Measurements from ENCODE around the gene EFNA2. TPM values are rescaled to one million over a fixed set of nuclear protein-coding genes. Genes with fewer than 3 reads are reported as not detected.
A peak's percentile ranks its signal among the peaks of the same experiment; 100 is the strongest.

Gene EFNA2
- polyA plus RNA-seq, 1 of the 3 experiments (the other 2 are of a cell fraction), result 1.1 TPM

- Histone ChIP-seq H3K4me1 (ENCODE audit: control insufficient read depth in 1 of 2, insufficient read depth in 2 of 2, low read depth in 1 of 2, low read length in 1 of 2) (peaks cover 42 to 61% of the 10 kb centered on the region in 2 experiments; a peak in 3 of 4 replicates), H3K9ac (0 out of 2 replicates have a peak overlapping the region, but pooled peaks have one; percentile 63), H3K9me3 (no peaks in the 10 kb centered on the region)
These were observed 18.0 kb upstream of the EFNA2 start for GRCh38 chr19:1267477-1268225.

More at GRCh38 chr19:1267477-1268225, 18.0 kb upstream of the EFNA2 start:
- 58% methylated on average over 15 of the region's 35 CpGs for WGBS (ENCODE audit: low lambda C conversion rate)
- H3K4me2 ChIP-seq, result peak overlapping the region; percentile 91
- ChIA-PET CTCF (interaction anchor here (0.8 to 18.6 kb wide), 14 partner anchors 12 to 192 kb away, joined by 3 to 594 read pairs (median 14); partner anchors contain the start of genes ATP5F1D, EFNA2 and MIDN), POLR2A (no interaction called here)
- peaks cover 43% of the 10 kb centered on the region for H3F3A ChIP-seq (replicated peaks; ENCODE audit: insufficient read depth)
- peaks cover 20 to 27% of the 10 kb centered on the region in 2 experiments for H3K36me3 ChIP-seq (replicated peaks in 1 of 2; ENCODE audit: control insufficient read depth in 1 of 2, insufficient read depth in 2 of 2, low read length in 1 of 2)
- H2AFZ ChIP-seq (ENCODE audit: low read depth), result no peak overlapping the region
- TF ChIP-seq RFX5 (IDR thresholded peaks at IDR 0.05; ENCODE audit: low read length) (no peak), REST (IDR thresholded peaks at IDR 0.05; ENCODE audit: low read depth, low read length) (no peak), IRF3 (IDR thresholded peaks at IDR 0.05; ENCODE audit: low read depth, low read length) (no peak), FOXM1 (IDR thresholded peaks at IDR 0.05; ENCODE audit: low read depth) (no peak), ZBTB33 (IDR thresholded peaks at IDR 0.05; ENCODE audit: borderline replicate concordance, low read depth) (no peak), RXRA (IDR thresholded peaks at IDR 0.05; ENCODE audit: borderline replicate concordance, low read depth) (no peak), USF2 (IDR thresholded peaks at IDR 0.05; ENCODE audit: borderline replicate concordance, low read depth, low read length) (no peak), JUND (IDR thresholded peaks at IDR 0.05) (no peak), SMC3 (IDR thresholded peaks at IDR 0.05; ENCODE audit: low read depth, low read length) (no peak), SIN3A (IDR thresholded peaks at IDR 0.05; ENCODE audit: borderline replicate concordance, low read depth, low read length) (no peak), MEF2A (IDR thresholded peaks at IDR 0.05; ENCODE audit: borderline replicate concordance, low read depth) (no peak), RAD21 (IDR thresholded peaks at IDR 0.05; ENCODE audit: low read length) (no peak), NRF1 (IDR thresholded peaks at IDR 0.05; ENCODE audit: low read depth, low read length) (no peak), NFIC (IDR thresholded peaks at IDR 0.05; ENCODE audit: borderline replicate concordance) (no peak)
- no peaks in the 10 kb centered on the region for H3K9me2 ChIP-seq
- no peak for DNase-seq
- peaks cover 36% of the 10 kb centered on the region for H3K79me2 ChIP-seq (ENCODE audit: insufficient read depth)
- H4K20me1 ChIP-seq (ENCODE audit: insufficient read depth), result peaks cover 30% of the 10 kb centered on the region
- no peak overlapping the region for H3K27ac ChIP-seq (ENCODE audit: low read depth in 2 of 2, low read length in 1 of 2)
- no peaks in the 10 kb centered on the region for H3K27me3 ChIP-seq (ENCODE audit: insufficient read depth)
- H3K4me3 ChIP-seq (ENCODE audit: low read depth in 2 of 2, low read length in 1 of 2), result peak overlapping the region; percentile 58 to 64

Data from SK-N-SH (cell line).